Prostate gland (tissue), 2 donors: ENCODE measurements around the gene PIAS1. TPM values are rescaled to one million over a fixed set of nuclear protein-coding genes. Genes with fewer than 3 reads are reported as not detected.
"Not testable (repeated sequence)": the region's sequence is repeated elsewhere in the genome, so short reads cannot be mapped to it uniquely, and the experiment has no call there.

Source experiments
- DNase-seq: peaks from one replicate; pipeline ENCODE4 v3.0.0-alpha.2; 2019; ENCODE audit warnings: low spot score
- H3K27ac ChIP-seq, 2 donors: fragments of 200-600 bp; sonication (generic); 2 replicates each; pipeline ENCODE4 v1.5.1; 2017 to 2019
- H3K27me3 ChIP-seq: fragments of 200-600 bp; sonication (generic); replicated peaks from 2 replicates; pipeline ENCODE4 v1.5.1; 2019; ENCODE audit not compliant: insufficient read depth
- H3K36me3 ChIP-seq, 2 donors: fragments of 200-600 bp; sonication (generic); 1 replicate in 1 of 2; 2 replicates in 1 of 2; pipeline versions ENCODE4 v1.5.1 to v1.8.1; 2017 to 2019
- H3K4me1 ChIP-seq: fragments of 200-600 bp; sonication (generic); replicated peaks from 2 replicates; pipeline ENCODE4 v1.5.1; 2019
- H3K4me3 ChIP-seq, 2 donors: fragments of 200-600 bp; sonication (generic); 2 replicates each; pipeline ENCODE4 v1.5.1; 2017 to 2019
- H3K9me3 ChIP-seq: fragments of 200-600 bp; sonication (generic); 2 replicates; pipeline ENCODE4 v1.5.1; 2017
- CTCF ChIP-seq, 4 experiments: fragments of 200-600 bp in 2 of 4; fragments of 450-650 bp in 2 of 4; sonication (generic) in 2 of 4; IDR thresholded peaks; 1 replicate in 3 of 4; 2 replicates in 1 of 4; pipeline ENCODE4 v1.5.1; 2016 to 2019; ENCODE audit warnings: antibody characterized with exemption in 4 of 4, mild to moderate bottlenecking in 2 of 4, moderate library complexity in 2 of 4
- POLR2A ChIP-seq: fragments of 450-650 bp; IDR thresholded peaks from one replicate; pipeline ENCODE4 v1.6.1; 2016; ENCODE audit warnings: antibody characterized with exemption, mild to moderate bottlenecking
- POLR2AphosphoS5 ChIP-seq: sonication (generic); formaldehyde crosslinking; IDR thresholded peaks from one replicate; pipeline ENCODE4 v1.6.1; 2017; ENCODE audit warnings: antibody characterized with exemption
- WGBS: methylation state at CpG from one replicate; pipeline ENCODE4 v1.1.5; 2018; 5-methylcytosine and 5-hydroxymethylcytosine counted together
- intact Hi-C: fragments of 100-400 bp; cut with DNase I; formaldehyde crosslinking; loops from one replicate; pipeline ENCODE4 v1.14.2; 2022
- total RNA-seq, 2 donors: library from RNA; depleted of rRNA; stranded (reverse); fragments of >200 nt; gene quantifications; one replicate each; pipeline ENCODE4 v1.1.0, GENCODE V29; 2016

PIAS1 gene
- total RNA-seq = 10 to 100 TPM; 40.9 to 58.4 TPM

- Histone ChIP-seq H3K4me3 (peak within 1 kb of the TSS; percentile 86 to 97), H3K36me3 (no peaks in the 10 kb centered on the region), H3K27ac (peak within 1 kb of the TSS; percentile 91 to 95), H3K27me3 (no peaks in the 10 kb centered on the region), H3K4me1 (peaks cover 7% of the 10 kb centered on the region), H3K9me3 (no peaks in the 10 kb centered on the region)
- 1% methylated on average over 72 of the region's 72 CpGs for WGBS
- peak; percentile 93 for DNase-seq
- intact Hi-C loops = loop anchor here (10.0 kb wide), 3 partner anchors 89 to 169 kb away; no protein-coding TSS in a partner anchor
- TF ChIP-seq POLR2AphosphoS5 (peak; percentile 89), CTCF (IDR thresholded peaks at IDR 0.05) (peak in 1 of 4 experiments; percentile 37), POLR2A (peak; percentile 92)
Measured at GRCh38 chr15:68053701-68054627, at the start of gene PIAS1. Gene PIAS1 (plus strand): TSS chr15:68054315. CDS start chr15:68054327, 12 bp downstream.

DNA sequence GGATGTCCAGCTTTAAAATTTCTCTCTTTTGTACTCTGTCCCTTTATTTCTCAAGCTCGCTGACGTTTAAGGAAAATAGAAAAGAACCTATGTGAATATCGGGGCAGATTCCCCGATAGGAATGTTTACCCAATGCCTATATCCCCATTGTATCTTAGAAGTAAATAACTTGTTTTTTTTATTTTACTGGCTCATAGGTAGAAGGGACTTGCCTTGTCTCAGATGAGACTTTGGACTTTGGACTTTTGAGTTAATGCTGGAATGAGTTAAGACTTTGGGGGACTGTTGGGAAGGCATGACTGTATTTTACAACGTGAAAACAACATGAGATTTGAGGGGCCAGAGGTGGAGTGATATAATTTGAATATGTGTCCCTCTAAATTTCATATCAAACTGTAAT, 46.5 kb upstream of the PIAS1 start:
- H3K27ac ChIP-seq, H3K4me1 ChIP-seq, H3K27me3 ChIP-seq, H3K9me3 ChIP-seq, intact Hi-C loops, DNase-seq, H3K4me3 ChIP-seq, H3K36me3 ChIP-seq: not testable (repeated sequence)
- 95% methylated on average over 5 of the region's 5 CpGs for WGBS

- Histone ChIP-seq H3K4me3 (no peak overlapping the region), H3K36me3 (no peaks in the 10 kb centered on the region), H3K27ac (no peak overlapping the region), H3K4me1 (no peaks in the 10 kb centered on the region), H3K9me3 (no peaks in the 10 kb centered on the region), H3K27me3 (no peaks in the 10 kb centered on the region)
- intact Hi-C loops = no loop called here
- 88% methylated on average over 14 of the region's 14 CpGs for WGBS
- TF ChIP-seq POLR2AphosphoS5 (no peak), CTCF (IDR thresholded peaks at IDR 0.05) (no peak), POLR2A (no peak)
- no peak for DNase-seq
Measured at GRCh38 chr15:68010361-68011153, 43.6 kb upstream of the PIAS1 start.

DNA sequence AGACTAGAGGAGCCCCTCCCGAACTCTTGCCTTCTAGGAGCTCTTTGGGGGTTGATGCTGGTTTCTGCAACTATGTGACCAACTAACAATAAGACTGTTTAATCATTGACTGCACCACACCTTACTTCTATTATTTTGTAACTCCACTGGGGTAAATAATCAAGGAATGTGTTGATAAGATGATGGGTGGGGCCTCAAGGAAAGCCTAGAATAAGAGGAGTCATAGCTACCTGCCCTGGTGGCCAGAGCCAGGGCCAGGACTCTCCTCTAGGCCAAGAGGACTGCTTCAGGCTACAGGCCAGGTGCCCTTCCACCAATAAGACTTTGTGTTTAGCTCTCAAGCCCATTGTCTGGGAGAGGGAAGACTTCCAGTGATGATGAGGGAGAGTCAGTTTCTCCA, 41.2 kb upstream of the PIAS1 start:
- Histone ChIP-seq H3K4me1 (no peaks in the 10 kb centered on the region), H3K9me3 (no peaks in the 10 kb centered on the region), H3K27ac (no peak overlapping the region), H3K36me3 (no peaks in the 10 kb centered on the region), H3K27me3 (no peaks in the 10 kb centered on the region), H3K4me3 (no peak overlapping the region)
- 96% methylated on average over 1 of the region's 1 CpG for WGBS
- TF ChIP-seq POLR2A (no peak), POLR2AphosphoS5 (no peak), CTCF (IDR thresholded peaks at IDR 0.05) (no peak)
- intact Hi-C loops = no loop called here
- DNase-seq = no peak

DNA sequence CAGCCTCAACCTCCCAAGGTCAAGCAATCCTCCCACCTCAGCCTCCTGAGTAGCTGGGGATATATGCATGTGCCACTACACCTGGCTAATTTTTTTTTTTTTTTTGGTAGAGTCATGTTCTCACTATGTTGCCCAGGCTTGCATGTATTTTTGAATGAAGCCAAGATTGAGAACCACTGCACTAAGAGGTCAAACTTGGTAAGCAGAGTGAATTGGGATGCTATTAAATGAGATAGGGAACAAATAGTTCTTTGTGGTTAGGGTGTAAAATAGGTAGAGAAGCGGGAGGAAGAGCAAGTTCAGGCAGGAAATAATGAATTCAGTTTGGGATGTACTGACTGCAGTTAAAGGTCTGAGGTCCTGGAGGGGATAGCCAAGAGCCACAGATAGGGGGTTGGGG, 39.9 kb upstream of the PIAS1 start:
- H3K4me1 ChIP-seq = no peaks in the 10 kb centered on the region
- DNase-seq = no peak
- no peaks in the 10 kb centered on the region for H3K9me3 ChIP-seq
- no peak overlapping the region for H3K27ac ChIP-seq
- intact Hi-C loops = no loop called here
- WGBS = 54% methylated on average over 1 of the region's 1 CpG
- no peaks in the 10 kb centered on the region for H3K36me3 ChIP-seq
- no peaks in the 10 kb centered on the region for H3K27me3 ChIP-seq
- no peak overlapping the region for H3K4me3 ChIP-seq
- no peak for TF ChIP-seq POLR2AphosphoS5
- TF ChIP-seq POLR2A = no peak
- TF ChIP-seq CTCF (IDR thresholded peaks at IDR 0.05) = no peak
